GM21529 (cell line): ENCODE data around the gene CHP2.
A peak's percentile ranks its signal among the peaks of the same experiment; 100 is the strongest.

Experiments used
- ATAC-seq: cut with Tn5 transposase; IDR thresholded peaks from one replicate; pipeline ENCODE4 v1.9.1; 2021; ENCODE audit not compliant: unreplicated experiment

CHP2 gene

GRCh38 chr16:23803591-23804123 lies 48.8 kb downstream of the CHP2 start:
- ATAC-seq = peak; percentile 74

GRCh38 chr16:23807028-23807427 lies 52.2 kb downstream of the CHP2 start:
- ATAC-seq = no peak
